Transverse colon (tissue), 4 donors: ENCODE results near the gene AOX1.

Experiments used
- CTCF ChIP-seq, 5 experiments: fragments of 200-600 bp in 3 of 5; fragments of 450-650 bp in 2 of 5; sonication (generic) in 3 of 5; IDR thresholded peaks; 1 replicate in 2 of 5; 2 replicates in 3 of 5; pipeline ENCODE4 v1.5.1; 2016 to 2017; ENCODE audit warnings: antibody characterized with exemption in 5 of 5, inconsistent platforms in 3 of 5, mild to moderate bottlenecking in 2 of 5, moderate library complexity in 1 of 5
- EP300 ChIP-seq: sonication (generic); formaldehyde crosslinking; IDR thresholded peaks from one replicate; pipeline ENCODE4 v1.6.1; 2017; ENCODE audit warnings: antibody characterized with exemption, low read depth
- POLR2AphosphoS5 ChIP-seq, 3 donors: sonication (generic); formaldehyde crosslinking; IDR thresholded peaks; one replicate each; pipeline ENCODE4 v1.6.1; 2016; ENCODE audit warnings: antibody characterized with exemption in 3 of 3

- TF ChIP-seq CTCF (IDR thresholded peaks at IDR 0.05) = no peak
- TF ChIP-seq POLR2AphosphoS5 (IDR thresholded peaks at IDR 0.05) = no peak
- no peak for TF ChIP-seq EP300
Measured at GRCh38 chr2:200670751-200671150, 84.9 kb downstream of the AOX1 start.
